Measurements from ENCODE around the gene CENPM.

CENPM gene

DNA sequence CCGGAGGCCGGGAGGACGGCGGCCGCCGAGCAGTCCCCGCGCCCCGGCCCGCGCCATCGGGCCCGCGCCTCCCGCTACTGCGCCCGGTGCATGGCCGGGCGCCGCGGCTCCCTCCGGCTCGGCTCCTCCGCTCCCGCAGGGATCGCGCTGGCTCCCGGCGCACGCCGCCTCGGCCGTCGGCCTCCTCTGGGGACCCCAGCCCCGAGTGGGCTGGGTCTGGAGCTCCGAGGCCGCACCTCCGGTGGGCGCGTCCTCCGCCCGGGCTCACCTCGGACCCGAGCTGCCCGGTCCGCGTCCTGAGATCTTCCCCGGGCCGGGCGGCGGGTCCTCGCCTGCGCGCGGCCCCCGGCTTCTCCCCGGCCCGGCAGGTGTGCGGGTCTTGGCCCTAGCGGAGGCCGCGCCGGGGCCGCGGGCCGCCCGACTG is 32.3 kb downstream of the CENPM start:
- DNase-seq: peak; percentile 64

DNA sequence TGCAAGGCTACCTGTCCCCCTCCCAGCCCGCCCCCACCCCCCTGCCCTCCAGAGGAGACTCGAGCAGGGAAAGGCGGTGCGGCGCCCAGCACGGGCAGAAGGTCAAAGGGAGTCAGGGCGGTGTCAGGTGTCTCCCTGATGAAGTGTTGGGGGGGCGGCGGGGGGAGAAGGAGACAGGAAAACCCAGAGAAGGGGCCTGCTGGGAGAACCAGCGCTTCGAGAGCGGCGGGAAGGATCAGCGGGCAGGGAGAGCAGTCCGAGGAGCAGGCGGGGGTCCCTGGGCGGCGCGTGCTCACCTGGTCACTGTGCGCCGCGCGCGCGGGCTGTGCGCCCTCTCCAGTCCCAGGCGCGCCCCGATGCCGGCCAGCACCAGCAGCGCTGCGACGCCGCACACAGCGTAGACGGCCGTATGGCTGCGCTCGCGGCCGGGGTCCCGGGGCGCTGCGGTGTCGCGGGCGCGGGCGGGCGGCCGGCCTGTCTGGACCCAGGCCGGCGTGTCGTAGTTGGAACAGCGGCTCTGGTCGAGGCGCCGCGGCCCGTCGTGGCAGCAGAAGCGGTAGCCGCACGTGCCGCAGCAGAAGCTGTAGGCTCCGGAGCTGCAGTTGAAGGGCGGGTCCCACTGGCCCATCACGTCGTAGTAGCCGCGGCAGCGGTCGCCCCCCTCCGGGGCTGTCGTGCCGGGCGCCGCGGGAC is 33.0 kb downstream of the CENPM start:
- DNase-seq: peak; percentile 66

- no peak for DNase-seq
Observed at GRCh38 chr22:41913040-41913719, 33.8 kb downstream of the CENPM start.

DNA sequence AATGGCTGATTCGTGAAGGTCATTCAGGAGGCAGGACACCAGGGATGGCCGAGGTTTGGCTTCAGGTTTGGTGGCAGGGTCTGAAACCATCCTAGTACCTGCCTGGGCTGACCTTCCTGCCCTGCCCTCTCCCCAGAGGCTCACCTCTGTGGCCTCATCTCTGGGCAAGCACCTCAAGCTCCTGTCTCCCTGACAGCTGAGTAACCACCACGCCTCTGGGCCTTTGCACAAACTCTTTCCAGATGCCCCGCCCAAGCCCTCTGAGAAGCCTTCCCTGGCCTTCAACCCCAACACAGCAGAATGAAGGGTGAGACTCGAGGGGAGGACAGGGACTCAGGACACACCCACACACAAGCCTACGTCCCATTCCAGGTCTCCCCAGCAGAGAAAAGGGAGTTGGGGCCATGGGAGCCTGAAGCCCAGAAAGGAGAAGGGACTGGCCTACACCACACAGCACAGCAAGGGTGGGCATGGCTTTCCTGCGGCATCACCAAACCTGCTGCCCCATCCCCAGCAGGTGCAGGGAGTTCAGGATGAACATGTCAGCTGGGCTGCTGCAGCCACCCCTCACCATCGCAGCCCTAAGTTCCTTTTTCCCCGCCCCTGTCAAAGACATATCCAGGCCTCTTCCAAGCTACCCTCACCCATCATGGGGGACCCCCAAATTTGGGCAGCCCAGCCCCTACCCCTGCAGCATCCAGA is 34.5 kb downstream of the CENPM start:
- DNase-seq: no peak

DNA sequence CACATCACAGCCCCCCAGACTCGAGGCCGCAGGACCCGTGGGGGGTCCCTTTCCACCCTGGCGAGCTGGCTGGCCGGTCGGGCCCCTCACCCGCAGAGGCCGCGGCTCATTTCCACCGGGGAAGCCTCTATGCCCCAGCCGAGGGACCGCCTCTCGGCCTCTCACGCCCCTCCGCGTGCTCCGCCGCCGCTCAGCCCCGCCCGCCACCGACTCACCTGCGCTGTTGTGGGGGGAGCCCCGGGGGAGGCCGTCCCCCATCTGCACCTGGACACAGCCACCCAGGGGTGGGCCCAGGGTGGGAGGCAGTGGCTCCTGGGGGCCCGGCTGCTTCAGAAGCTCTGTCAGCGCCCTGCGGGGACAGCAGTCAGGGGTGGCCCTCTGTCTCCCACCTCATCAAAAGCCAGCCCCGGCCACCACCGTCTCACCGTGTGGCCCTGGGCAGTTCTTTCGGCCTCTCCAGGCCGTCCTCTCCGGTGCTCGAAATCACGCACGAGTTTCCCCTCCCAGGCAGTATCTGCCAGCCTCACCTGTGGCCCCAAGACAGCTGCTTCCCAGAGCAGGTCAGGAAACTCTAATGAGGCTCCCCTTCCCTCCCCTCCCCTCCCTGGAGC is 35.8 kb downstream of the CENPM start:
- no peak for DNase-seq

- peak; percentile 67 for DNase-seq
Observed at GRCh38 chr22:41910050-41911000, 36.6 kb downstream of the CENPM start.

DNA sequence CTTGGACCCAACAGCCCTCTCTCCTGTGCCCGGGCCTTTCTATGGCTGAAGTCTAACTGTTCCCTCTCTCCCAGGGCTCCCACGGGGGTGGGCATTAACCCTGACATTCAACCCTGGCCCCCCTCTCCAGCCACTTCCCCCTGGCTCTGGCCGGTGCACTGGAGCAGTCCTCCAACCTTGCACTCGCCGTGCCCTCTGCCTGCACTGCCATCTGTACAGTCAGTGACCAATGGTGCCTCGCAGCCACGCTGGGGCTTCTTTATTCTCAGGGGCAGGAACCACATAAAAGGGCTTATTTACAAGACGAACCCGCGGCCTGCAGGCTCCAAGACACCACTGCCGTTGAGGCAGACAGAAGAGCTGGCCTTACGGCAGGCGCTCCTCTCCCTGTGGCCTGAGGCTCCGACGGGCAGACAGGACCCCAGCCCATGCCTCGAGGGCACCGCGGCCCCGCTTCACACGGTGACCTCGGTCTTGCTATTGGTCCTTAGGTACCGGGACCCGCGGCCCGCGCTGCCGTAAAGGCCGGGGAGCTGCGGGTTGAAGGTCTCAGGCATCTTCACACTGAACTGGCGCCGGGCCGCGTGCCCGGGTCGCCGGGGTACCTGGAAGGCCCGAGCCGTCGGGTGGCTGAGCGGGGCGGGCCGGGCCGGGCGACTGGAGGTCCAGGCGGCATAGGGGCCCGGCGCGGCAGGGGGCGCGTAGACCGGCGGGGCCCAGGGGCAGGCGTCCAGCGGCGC is 37.5 kb downstream of the CENPM start:
- DNase-seq: no peak

DNA sequence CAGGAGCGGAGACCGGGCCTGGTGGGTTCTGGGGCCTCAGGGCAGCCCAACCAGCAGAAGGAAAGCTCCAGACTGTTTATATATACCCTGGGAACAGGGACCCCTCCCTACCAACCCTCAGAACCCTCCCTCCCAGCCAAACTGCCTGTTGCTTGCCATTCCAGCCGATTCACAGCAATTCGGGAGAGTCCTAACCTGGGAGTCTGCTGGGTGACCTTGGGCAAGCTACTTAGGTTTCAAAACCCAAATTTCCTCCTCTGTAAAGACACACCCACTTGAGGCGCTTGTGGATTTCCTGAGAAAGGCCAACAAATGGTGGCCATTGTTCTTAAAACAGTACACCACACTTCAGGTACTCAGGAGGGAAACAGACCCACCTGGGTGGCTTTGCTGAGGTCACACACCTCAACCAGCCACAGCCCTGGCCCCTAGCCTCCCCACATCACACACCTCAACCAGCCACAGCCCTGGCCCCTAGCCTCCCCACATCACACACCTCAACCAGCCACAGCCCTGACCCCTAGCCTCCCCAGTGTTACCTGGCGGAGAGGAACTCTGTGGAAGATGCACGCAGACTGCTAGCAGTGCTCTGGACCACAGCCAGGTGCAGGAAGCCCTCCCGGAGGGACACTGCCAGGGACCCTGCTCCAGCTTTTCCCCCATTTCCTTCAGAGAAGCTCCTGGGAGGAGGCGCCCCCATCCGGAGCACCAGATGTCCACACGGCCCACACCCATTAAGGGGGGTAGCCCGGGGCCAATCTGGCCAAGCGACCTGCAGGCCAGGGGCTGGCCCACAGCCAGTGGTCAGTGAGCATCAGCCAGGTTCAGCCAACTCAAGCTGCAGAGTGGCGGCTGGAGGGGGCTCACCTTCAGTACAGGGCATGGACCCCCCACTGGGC is 38.3 kb downstream of the CENPM start:
- DNase-seq: no peak

GRCh38 chr22:41907436-41908401 is 39.2 kb downstream of the CENPM start:
- no peak for DNase-seq

GRCh38 chr22:41906822-41907221 is 40.1 kb downstream of the CENPM start:
- DNase-seq: no peak

DNA sequence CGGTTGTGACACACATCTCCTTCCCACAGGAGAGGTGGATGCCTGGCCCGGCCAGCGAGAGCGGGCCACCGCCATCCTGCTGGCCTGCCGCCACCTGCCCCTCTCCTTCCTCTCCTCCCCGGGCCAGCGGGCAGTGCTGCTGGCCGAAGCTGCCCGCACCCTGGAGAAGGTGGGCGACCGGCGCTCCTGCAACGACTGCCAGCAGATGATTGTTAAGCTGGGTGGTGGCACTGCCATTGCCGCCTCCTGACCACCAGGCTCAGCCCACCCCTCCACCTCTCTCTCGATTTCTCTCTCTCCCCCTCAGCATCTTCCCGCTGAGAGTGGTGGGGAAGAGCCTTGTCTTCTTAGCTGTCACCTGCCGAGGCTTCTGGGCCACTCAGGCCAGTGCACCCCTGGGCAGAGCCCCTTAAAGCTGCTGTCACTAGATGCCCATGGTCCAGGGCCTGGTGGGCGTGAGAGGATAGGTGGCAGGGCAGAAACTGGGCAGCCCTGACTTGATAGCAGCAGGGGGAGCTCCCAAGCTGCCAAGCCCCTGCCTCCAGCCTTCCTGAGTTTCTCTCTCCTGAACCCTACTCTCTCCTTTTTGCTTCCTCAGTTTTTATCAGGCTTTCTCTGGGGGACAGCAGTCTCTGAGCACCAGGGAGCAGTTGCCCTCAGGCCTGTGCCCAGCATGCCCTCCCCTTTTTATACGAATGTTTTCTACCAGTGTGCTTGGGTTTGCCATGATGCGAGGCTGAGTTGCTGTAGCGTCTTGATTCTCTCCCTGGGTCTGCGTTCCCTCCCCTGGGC is 41.3 kb downstream of the CENPM start:
- no peak for DNase-seq

- no peak for DNase-seq
Observed at GRCh38 chr22:41904450-41905410, 42.2 kb downstream of the CENPM start.

- no peak for DNase-seq
Observed at GRCh38 chr22:41902932-41903421, 44.0 kb downstream of the CENPM start.

GRCh38 chr22:41902016-41902415 is 44.9 kb downstream of the CENPM start:
- DNase-seq: no peak

GRCh38 chr22:41900652-41901312 is 46.2 kb downstream of the CENPM start:
- no peak for DNase-seq
